Thyroid gland (tissue), 4 donors: Measurements from ENCODE around the gene SELENOM. TPM values are rescaled to one million over a fixed set of nuclear protein-coding genes. Genes with fewer than 3 reads are reported as not detected.
"Not testable (repeated sequence)": the region's sequence is repeated elsewhere in the genome, so short reads cannot be mapped to it uniquely, and the experiment has no call there.

ENCODE experiments used
- DNase-seq, 2 donors: peaks; one replicate each; pipeline ENCODE4 v3.0.0-alpha.2; 2019
- H3K27ac ChIP-seq, 3 donors: fragments of 200-600 bp; sonication (generic); 1 replicate in 2 of 3; 2 replicates in 1 of 3; pipeline ENCODE4 v1.5.1; 2016 to 2019; ENCODE audit warnings: mild to moderate bottlenecking in 1 of 3, moderate library complexity in 1 of 3
- H3K27me3 ChIP-seq: fragments of 200-600 bp; sonication (generic); one replicate; pipeline ENCODE4 v1.5.1; 2019
- H3K36me3 ChIP-seq, 2 donors: fragments of 200-600 bp; sonication (generic); one replicate each; pipeline ENCODE4 v1.5.1; 2016 to 2019
- H3K4me1 ChIP-seq, 2 donors: fragments of 200-600 bp; sonication (generic); one replicate each; pipeline ENCODE4 v1.5.1; 2017 to 2019
- H3K4me3 ChIP-seq, 3 donors: fragments of 200-600 bp; sonication (generic); replicated peaks in 1 of 3; 1 replicate in 2 of 3; 2 replicates in 1 of 3; pipeline ENCODE4 v1.5.1; 2016; ENCODE audit warnings: mild to moderate bottlenecking in 1 of 3
- H3K9me3 ChIP-seq: fragments of 200-600 bp; sonication (generic); one replicate; pipeline ENCODE4 v1.5.1; 2017
- POLR2A ChIP-seq, 2 donors: fragments of 450-650 bp; IDR thresholded peaks; one replicate each; pipeline ENCODE4 v1.6.1; 2017; ENCODE audit warnings: antibody characterized with exemption in 2 of 2, mild to moderate bottlenecking in 2 of 2, moderate library complexity in 1 of 2
- WGBS, 2 donors: methylation state at CpG; one replicate each; pipeline ENCODE4 v1.1.5; 2017; 5-methylcytosine and 5-hydroxymethylcytosine counted together
- intact Hi-C: fragments of 100-400 bp; cut with DNase I; formaldehyde crosslinking; loops from one replicate; pipeline ENCODE4 v1.15.1; 2023
- total RNA-seq, 4 donors: library from RNA; depleted of rRNA; stranded (reverse); fragments of >200 nt; gene quantifications; one replicate each; pipeline ENCODE4 v1.2.3, GENCODE V29; 2016
- TF ChIP-seq, protein P1 (sequence below), 6 experiments: fragments of 200-600 bp in 3 of 6; fragments of 450-650 bp in 3 of 6; sonication (generic) in 3 of 6; IDR thresholded peaks; one replicate each; pipeline ENCODE4 v1.5.1; 2016 to 2019; ENCODE audit warnings: antibody characterized with exemption in 6 of 6, mild to moderate bottlenecking in 2 of 6, inconsistent platforms in 1 of 6, moderate library complexity in 1 of 6

The SELENOM gene
- total RNA-seq, 4 donors from 2014 or later, result 208 to 501 (median 314) TPM

DNA sequence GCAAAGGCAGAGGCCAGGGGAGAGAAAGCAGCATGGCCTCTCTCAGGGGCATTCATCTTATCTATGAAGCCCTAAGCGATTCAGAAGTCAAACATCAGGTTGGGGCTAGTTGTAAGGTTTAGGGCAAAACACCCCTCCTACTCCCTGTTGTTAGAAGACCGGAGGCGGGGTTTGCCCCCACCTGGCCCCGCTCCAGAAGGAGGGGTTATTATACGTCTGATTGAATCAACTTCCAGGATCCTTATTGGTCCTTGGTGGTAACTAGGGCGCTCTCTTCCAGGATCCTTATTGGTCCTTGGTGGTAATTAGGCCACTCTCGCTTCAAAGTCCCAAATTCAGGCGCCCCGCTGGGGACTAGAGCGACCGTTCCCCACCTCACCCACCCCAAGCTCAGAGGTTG lies 38.4 kb downstream of the SELENOM start:
- Histone ChIP-seq H3K9me3 (no peaks in the 10 kb centered on the region), H3K27ac (no peak overlapping the region), H3K4me1 (no peaks in the 10 kb centered on the region), H3K4me3 (no peak overlapping the region), H3K36me3 (no peaks in the 10 kb centered on the region), H3K27me3 (no peaks in the 10 kb centered on the region)
- TF ChIP-seq POLR2A (IDR thresholded peaks at IDR 0.05), result no peak
- TF ChIP-seq, protein P1, sequence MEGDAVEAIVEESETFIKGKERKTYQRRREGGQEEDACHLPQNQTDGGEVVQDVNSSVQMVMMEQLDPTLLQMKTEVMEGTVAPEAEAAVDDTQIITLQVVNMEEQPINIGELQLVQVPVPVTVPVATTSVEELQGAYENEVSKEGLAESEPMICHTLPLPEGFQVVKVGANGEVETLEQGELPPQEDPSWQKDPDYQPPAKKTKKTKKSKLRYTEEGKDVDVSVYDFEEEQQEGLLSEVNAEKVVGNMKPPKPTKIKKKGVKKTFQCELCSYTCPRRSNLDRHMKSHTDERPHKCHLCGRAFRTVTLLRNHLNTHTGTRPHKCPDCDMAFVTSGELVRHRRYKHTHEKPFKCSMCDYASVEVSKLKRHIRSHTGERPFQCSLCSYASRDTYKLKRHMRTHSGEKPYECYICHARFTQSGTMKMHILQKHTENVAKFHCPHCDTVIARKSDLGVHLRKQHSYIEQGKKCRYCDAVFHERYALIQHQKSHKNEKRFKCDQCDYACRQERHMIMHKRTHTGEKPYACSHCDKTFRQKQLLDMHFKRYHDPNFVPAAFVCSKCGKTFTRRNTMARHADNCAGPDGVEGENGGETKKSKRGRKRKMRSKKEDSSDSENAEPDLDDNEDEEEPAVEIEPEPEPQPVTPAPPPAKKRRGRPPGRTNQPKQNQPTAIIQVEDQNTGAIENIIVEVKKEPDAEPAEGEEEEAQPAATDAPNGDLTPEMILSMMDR (IDR thresholded peaks at IDR 0.05), result no peak
- 65 to 68% methylated on average over 11 of the region's 11 CpGs for WGBS, 2 donors
- DNase-seq, result no peak
- intact Hi-C loops, result no loop called here

DNA sequence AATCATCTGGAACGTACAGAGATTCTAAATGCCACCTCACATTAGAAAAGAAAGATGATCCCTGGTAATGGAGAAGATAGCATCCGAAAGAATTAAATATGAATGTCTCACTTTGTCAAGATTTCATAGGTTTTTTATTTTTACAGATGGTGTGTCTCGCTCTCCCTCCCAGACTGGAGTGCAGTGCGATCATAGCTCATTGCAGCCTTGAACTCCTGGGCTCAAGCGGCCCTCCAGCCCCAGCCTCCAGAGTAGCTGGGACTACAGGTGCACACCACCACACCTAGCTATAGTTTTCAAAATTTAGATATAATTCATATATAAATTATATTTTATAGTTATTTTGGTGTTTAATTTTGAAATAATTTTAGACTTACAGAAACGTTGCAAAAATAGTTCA lies 43.0 kb downstream of the SELENOM start:
- no peaks in the 10 kb centered on the region for H3K27me3 ChIP-seq
- H3K27ac ChIP-seq, result no peak overlapping the region
- H3K9me3 ChIP-seq, result no peaks in the 10 kb centered on the region
- intact Hi-C loops, result no loop called here
- no peak for DNase-seq
- 93 to 95% methylated on average over 6 of the region's 6 CpGs for WGBS, 2 donors
- H3K4me3 ChIP-seq, result no peak overlapping the region
- H3K36me3 ChIP-seq, result no peaks in the 10 kb centered on the region
- no peak for TF ChIP-seq POLR2A (IDR thresholded peaks at IDR 0.05)
- TF ChIP-seq, protein P1 (IDR thresholded peaks at IDR 0.05), result no peak
- no peaks in the 10 kb centered on the region for H3K4me1 ChIP-seq

DNA sequence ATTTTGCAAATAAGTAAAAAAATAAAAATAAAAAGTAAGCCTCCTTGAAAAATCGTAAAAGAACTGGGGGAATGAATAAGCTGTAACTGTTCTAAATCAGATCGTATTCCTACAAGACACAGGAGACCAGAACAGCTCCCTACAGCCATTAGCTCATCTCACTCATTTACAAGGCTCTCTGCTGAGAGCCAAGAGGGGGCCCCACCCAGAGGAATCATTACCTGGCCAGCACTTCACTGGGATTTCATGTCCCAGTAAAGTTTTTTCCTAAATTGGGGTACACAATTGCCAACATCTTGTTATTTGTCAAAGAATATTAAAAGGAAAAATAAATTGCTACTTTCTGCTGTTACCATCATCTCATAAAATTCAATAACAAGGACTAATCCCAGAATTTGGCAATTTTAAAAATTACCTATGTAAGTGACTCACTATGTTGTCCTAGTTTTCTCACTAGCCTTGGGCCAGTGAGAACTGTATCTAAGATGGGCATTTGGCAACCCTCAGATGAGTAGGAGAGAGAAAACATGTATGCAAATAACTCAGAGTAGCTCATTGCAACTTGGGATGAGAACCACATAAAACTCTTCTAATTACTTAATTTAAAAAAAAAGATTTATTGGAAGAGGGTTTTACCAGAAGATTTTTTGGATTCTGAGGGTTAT lies 44.7 kb downstream of the SELENOM start:
- DNase-seq, result no peak
- TF ChIP-seq, protein P1 (IDR thresholded peaks at IDR 0.05), result no peak
- TF ChIP-seq POLR2A (IDR thresholded peaks at IDR 0.05), result no peak
- no peaks in the 10 kb centered on the region for H3K27me3 ChIP-seq
- WGBS, 2 donors, result 67 to 75% methylated on average over 2 of the region's 2 CpGs
- H3K27ac ChIP-seq, result no peak overlapping the region
- no peaks in the 10 kb centered on the region for H3K9me3 ChIP-seq
- no peak overlapping the region for H3K4me3 ChIP-seq
- intact Hi-C loops, result no loop called here
- no peaks in the 10 kb centered on the region for H3K4me1 ChIP-seq
- H3K36me3 ChIP-seq, result no peaks in the 10 kb centered on the region

DNA sequence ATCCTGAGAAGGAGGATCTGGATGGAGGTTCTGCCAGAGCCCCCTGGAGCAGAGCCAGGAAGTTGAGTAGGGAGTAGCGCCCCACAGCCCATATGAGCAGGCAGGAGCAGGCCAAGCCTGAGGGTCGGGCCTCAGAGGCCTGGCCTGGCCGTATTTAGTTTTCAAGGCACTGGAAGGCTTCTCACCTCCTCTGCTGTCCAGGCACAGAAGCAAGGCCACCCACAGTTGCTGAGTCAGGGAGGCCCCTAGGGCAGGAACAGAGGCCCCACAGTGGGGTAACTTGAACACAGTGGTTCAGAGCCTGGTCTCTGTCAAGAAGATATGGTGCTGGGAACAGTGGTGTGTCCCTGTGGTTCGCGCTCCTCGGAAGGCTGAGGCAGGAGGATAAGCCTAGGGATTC lies 47.7 kb downstream of the SELENOM start:
- H3K9me3 ChIP-seq, H3K27me3 ChIP-seq, H3K4me3 ChIP-seq, H3K27ac ChIP-seq, intact Hi-C loops, H3K36me3 ChIP-seq, DNase-seq: not testable (repeated sequence)
- WGBS, 2 donors, result 66 to 71% methylated on average over 6 of the region's 6 CpGs
- peaks cover 6 to 12% of the 10 kb centered on the region in 2 donors for H3K4me1 ChIP-seq

DNA sequence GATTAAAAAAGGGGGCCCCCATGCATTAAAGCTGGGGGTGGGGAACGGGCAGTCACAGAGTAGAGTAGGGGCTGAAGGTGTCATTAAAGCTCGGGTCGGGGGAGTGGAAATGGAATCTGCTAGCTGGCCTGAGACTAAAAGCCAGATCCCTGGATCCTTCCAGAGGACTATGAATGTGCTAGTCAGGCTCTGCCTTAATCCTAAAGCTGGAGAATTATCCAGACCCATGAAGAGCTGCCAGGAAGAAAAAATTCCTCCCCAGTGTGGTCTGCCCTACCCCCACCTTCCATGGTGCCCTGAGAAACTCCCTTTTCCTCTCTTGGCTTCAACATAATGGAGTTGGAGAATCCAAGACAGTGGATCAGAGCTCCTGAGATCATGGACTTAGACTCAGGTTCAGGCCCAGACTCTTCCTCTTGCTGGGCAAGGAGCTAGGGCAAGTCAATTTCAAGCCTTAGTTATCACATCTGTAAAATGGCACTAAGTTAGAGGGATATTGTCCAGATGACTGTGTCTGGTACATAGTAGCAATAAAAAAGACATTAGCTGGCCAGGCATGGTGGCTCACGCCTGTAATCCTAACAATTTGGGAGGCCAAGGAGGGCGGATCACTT lies 50.3 kb downstream of the SELENOM start:
- H3K4me1 ChIP-seq, result peaks cover 6 to 12% of the 10 kb centered on the region in 2 donors
- intact Hi-C loops, result no loop called here
- no peaks in the 10 kb centered on the region for H3K27me3 ChIP-seq
- H3K36me3 ChIP-seq, result no peaks in the 10 kb centered on the region
- WGBS, 2 donors, result 83 to 88% methylated on average over 5 of the region's 5 CpGs
- H3K9me3 ChIP-seq, result no peaks in the 10 kb centered on the region
- TF ChIP-seq POLR2A (IDR thresholded peaks at IDR 0.05), result no peak
- TF ChIP-seq, protein P1 (IDR thresholded peaks at IDR 0.05), result no peak
- no peak for DNase-seq
- no peak overlapping the region for H3K4me3 ChIP-seq
- peak overlapping the region in 1 of 3 donors; percentile 14 for H3K27ac ChIP-seq
